ENCODE results near the gene BPI. TPM values are rescaled to one million over a fixed set of nuclear protein-coding genes. Genes with fewer than 3 reads are reported as not detected.

BPI gene
- total RNA-seq, 2 donors from 2014 or later = 0.41 to 4.5 TPM

DNA sequence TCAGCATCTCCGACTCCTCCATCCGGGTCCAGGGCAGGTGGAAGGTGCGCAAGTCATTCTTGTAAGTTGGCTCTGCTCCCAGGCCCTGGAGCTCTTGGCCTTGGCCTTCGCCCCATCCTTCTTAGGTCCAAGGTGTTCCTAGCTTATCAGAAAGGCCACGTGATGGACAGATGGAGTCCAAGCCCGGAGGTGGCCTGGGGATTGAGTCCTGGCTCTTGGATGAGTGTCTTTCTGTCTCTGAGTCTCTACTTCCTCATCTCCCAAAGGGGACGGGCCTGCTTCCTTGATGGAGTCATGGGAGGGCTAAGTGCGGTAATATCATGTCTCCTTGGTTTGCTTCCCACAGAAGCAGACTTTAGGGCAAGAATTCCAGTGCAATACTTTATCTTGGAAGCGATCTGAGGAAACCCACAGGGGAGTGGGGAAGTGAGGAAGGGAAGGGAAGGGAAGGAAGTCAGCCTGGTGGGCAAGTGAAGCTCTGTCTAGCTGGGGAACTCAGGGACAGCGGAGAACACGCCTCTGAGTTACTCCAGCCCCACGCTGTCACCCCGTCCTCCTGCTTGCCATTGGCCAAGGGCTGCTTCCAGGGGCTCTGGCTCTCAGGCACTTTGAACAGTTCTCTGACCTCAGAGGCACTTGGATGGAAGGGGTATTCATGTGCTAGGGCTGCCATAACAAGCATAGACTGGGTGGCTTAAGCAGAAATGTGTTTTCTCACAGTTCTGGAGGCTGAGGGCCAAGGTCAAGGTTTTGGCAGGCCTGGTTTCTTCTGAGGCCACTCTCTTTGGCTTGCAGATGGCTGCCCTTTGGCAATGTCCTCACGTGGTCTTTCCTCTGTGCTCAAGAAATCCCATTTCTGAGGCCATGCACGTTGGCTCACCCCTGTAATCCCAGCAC is 47.2 kb downstream of the BPI start:
- WGBS = 79% methylated on average over 15 of the region's 15 CpGs
- Histone ChIP-seq H3K36me3 (no peaks in the 10 kb centered on the region), H3K4me1 (replicated peaks) (no peaks in the 10 kb centered on the region), H3K4me3 (no peak overlapping the region), H3K27ac (no peak overlapping the region), H3K27me3 (replicated peaks; ENCODE audit: insufficient read depth) (no peaks in the 10 kb centered on the region), H3K9me3 (no peaks in the 10 kb centered on the region)
- DNase-seq (ENCODE audit: low spot score) = no peak
- TF ChIP-seq POLR2AphosphoS5 (IDR thresholded peaks at IDR 0.05) = no peak
- TF ChIP-seq, protein P1, sequence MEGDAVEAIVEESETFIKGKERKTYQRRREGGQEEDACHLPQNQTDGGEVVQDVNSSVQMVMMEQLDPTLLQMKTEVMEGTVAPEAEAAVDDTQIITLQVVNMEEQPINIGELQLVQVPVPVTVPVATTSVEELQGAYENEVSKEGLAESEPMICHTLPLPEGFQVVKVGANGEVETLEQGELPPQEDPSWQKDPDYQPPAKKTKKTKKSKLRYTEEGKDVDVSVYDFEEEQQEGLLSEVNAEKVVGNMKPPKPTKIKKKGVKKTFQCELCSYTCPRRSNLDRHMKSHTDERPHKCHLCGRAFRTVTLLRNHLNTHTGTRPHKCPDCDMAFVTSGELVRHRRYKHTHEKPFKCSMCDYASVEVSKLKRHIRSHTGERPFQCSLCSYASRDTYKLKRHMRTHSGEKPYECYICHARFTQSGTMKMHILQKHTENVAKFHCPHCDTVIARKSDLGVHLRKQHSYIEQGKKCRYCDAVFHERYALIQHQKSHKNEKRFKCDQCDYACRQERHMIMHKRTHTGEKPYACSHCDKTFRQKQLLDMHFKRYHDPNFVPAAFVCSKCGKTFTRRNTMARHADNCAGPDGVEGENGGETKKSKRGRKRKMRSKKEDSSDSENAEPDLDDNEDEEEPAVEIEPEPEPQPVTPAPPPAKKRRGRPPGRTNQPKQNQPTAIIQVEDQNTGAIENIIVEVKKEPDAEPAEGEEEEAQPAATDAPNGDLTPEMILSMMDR (IDR thresholded peaks at IDR 0.05) = no peak
- TF ChIP-seq POLR2A (IDR thresholded peaks at IDR 0.05) = no peak
- intact Hi-C loops (cut with DNase I) = no loop called here

DNA sequence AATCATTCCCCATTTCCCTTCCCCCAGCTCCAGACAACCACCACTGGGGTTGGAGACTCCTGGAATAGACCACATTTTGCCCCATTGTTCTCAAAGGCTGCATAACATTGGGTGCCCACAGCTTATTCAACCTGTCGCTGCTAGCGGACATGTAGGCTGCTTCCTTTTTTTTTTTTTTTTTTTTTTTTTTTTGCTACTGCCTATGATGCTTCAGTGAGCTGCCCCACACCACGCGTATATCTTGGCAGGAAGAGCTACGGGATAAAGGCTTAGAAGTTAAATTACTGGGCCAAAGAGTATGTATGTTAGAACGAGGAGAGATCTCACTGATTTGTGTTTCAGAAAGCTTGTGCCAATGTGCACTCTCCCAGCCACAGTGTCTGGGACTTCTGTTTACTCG is 49.4 kb downstream of the BPI start:
- WGBS = 24% methylated on average over 7 of the region's 7 CpGs
- H3K27ac ChIP-seq = no peak overlapping the region
- H3K36me3 ChIP-seq = no peaks in the 10 kb centered on the region
- TF ChIP-seq, protein P1 (IDR thresholded peaks at IDR 0.05) = no peak
- TF ChIP-seq POLR2A (IDR thresholded peaks at IDR 0.05) (no peak), POLR2AphosphoS5 (IDR thresholded peaks at IDR 0.05) (no peak)
- no peak for DNase-seq (ENCODE audit: low spot score)
- no peak overlapping the region for H3K4me3 ChIP-seq
- H3K4me1 ChIP-seq (replicated peaks) = no peaks in the 10 kb centered on the region
- no peaks in the 10 kb centered on the region for H3K9me3 ChIP-seq
- H3K27me3 ChIP-seq (replicated peaks; ENCODE audit: insufficient read depth) = no peaks in the 10 kb centered on the region
- intact Hi-C loops (cut with DNase I) = no loop called here

DNA sequence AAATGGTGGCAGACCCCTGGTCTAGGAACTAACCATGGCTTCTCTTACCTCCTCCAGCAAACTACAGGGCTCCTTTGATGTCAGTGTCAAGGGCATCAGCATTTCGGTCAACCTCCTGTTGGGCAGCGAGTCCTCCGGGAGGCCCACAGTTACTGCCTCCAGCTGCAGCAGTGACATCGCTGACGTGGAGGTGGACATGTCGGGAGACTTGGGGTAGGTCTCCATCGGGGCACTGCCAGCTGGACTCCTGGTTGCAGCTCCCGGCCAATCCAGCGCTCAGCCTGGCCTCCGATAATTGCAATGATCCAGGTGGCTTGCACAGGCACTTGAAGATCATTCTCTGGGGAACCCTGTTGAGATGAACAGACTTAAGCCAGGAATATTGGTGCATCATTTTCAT is 50.3 kb downstream of the BPI start:
- Histone ChIP-seq H3K4me3 (no peak overlapping the region), H3K9me3 (no peaks in the 10 kb centered on the region), H3K27ac (no peak overlapping the region), H3K36me3 (no peaks in the 10 kb centered on the region), H3K27me3 (replicated peaks; ENCODE audit: insufficient read depth) (no peaks in the 10 kb centered on the region), H3K4me1 (replicated peaks) (no peaks in the 10 kb centered on the region)
- intact Hi-C loops (cut with DNase I) = no loop called here
- TF ChIP-seq POLR2AphosphoS5 (IDR thresholded peaks at IDR 0.05) (no peak), POLR2A (IDR thresholded peaks at IDR 0.05) (no peak)
- TF ChIP-seq, protein P1 (IDR thresholded peaks at IDR 0.05) = no peak
- no peak for DNase-seq (ENCODE audit: low spot score)
- 95% methylated on average over 10 of the region's 10 CpGs for WGBS

DNA sequence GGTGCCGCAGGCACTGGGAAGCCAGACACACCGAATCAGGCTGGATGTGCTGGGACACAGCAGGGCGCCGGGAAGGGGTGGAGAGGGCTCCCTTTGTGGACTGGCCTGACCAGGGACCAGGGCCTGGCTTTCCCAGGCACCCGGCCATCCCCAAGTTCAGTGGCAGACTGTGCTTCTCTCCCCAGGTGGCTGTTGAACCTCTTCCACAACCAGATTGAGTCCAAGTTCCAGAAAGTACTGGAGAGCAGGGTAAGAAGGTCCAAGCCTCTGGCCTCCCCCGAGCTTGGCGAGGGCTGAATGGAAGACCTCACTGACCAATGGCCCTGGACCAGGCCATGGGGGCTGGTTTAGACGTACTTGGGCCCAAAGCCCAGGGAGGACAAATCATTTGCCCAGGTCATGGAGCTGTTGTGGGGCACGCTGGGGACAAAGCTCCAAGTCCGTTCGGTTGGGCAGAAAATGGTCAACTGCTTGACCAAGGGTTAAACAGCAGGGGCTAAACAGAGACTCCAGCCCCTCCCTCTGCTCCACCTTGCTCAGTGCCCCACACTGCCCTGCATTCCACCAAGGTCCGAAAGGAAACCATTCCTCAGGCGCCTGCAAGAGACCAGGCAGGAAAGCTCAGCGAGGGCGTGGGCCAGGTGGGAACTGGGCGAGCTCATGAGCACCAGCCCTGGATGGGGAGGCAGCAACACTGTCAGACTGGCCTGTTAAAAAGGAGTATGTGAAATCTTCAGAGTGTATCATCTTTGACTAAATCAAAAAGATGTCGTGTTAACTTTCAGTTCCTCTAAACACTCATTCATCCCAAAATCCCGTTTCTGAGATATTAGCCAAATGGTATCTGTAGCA is 51.4 kb downstream of the BPI start:
- Histone ChIP-seq H3K27ac (no peak overlapping the region), H3K9me3 (no peaks in the 10 kb centered on the region), H3K4me1 (replicated peaks) (no peaks in the 10 kb centered on the region), H3K4me3 (no peak overlapping the region), H3K27me3 (replicated peaks; ENCODE audit: insufficient read depth) (no peaks in the 10 kb centered on the region), H3K36me3 (no peaks in the 10 kb centered on the region)
- WGBS = 71% methylated on average over 18 of the region's 18 CpGs
- intact Hi-C loops (cut with DNase I) = no loop called here
- TF ChIP-seq POLR2A (IDR thresholded peaks at IDR 0.05) = no peak
- TF ChIP-seq, protein P1 (IDR thresholded peaks at IDR 0.05) = no peak
- TF ChIP-seq POLR2AphosphoS5 (IDR thresholded peaks at IDR 0.05) = no peak
- no peak for DNase-seq (ENCODE audit: low spot score)
